GM12875 (cell line): ENCODE measurements around the gene ACP4.
"Not testable (repeated sequence)": the region's sequence is repeated elsewhere in the genome, so short reads cannot be mapped to it uniquely, and the experiment has no call there.

ENCODE experiments used
- H3K4me3 ChIP-seq: one replicate; pipeline ENCODE4 v1.5.1; 2011; ENCODE audit warnings: low read depth, low read length, control low read depth
- TF ChIP-seq, protein P1 (sequence below): IDR thresholded peaks from 2 replicates; pipeline ENCODE4 v1.5.1; 2011; ENCODE audit warnings: low read depth, mild to moderate bottlenecking, control low read depth, inconsistent platforms, low read length, moderate library complexity, borderline replicate concordance; ENCODE audit not compliant: insufficient read depth

Gene ACP4, protein sequence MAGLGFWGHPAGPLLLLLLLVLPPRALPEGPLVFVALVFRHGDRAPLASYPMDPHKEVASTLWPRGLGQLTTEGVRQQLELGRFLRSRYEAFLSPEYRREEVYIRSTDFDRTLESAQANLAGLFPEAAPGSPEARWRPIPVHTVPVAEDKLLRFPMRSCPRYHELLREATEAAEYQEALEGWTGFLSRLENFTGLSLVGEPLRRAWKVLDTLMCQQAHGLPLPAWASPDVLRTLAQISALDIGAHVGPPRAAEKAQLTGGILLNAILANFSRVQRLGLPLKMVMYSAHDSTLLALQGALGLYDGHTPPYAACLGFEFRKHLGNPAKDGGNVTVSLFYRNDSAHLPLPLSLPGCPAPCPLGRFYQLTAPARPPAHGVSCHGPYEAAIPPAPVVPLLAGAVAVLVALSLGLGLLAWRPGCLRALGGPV

DNA sequence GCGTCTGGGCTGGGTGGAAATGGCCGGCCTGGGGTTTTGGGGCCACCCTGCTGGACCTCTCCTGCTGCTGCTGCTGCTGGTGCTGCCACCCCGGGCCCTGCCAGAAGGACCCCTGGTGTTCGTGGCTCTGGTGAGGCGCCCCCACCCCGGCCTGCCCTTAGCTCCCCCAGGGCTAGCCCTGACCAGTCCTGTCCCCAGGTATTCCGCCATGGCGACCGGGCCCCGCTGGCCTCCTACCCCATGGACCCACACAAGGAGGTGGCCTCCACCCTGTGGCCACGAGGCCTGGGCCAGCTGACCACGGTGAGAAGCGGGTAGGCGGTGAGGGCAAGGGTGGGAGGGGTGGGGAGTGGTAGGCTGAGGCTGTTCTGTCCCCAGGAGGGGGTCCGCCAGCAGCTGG, at the start of gene ACP4:
Gene ACP4, plus strand, starts transcription at position 20 of the 400 bp plus-strand sequence. Its CDS starts 0 bp downstream, at position 20.
- TF ChIP-seq, protein P1, sequence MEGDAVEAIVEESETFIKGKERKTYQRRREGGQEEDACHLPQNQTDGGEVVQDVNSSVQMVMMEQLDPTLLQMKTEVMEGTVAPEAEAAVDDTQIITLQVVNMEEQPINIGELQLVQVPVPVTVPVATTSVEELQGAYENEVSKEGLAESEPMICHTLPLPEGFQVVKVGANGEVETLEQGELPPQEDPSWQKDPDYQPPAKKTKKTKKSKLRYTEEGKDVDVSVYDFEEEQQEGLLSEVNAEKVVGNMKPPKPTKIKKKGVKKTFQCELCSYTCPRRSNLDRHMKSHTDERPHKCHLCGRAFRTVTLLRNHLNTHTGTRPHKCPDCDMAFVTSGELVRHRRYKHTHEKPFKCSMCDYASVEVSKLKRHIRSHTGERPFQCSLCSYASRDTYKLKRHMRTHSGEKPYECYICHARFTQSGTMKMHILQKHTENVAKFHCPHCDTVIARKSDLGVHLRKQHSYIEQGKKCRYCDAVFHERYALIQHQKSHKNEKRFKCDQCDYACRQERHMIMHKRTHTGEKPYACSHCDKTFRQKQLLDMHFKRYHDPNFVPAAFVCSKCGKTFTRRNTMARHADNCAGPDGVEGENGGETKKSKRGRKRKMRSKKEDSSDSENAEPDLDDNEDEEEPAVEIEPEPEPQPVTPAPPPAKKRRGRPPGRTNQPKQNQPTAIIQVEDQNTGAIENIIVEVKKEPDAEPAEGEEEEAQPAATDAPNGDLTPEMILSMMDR: no peak
- H3K4me3 ChIP-seq: no peak within 1 kb of the TSS

DNA sequence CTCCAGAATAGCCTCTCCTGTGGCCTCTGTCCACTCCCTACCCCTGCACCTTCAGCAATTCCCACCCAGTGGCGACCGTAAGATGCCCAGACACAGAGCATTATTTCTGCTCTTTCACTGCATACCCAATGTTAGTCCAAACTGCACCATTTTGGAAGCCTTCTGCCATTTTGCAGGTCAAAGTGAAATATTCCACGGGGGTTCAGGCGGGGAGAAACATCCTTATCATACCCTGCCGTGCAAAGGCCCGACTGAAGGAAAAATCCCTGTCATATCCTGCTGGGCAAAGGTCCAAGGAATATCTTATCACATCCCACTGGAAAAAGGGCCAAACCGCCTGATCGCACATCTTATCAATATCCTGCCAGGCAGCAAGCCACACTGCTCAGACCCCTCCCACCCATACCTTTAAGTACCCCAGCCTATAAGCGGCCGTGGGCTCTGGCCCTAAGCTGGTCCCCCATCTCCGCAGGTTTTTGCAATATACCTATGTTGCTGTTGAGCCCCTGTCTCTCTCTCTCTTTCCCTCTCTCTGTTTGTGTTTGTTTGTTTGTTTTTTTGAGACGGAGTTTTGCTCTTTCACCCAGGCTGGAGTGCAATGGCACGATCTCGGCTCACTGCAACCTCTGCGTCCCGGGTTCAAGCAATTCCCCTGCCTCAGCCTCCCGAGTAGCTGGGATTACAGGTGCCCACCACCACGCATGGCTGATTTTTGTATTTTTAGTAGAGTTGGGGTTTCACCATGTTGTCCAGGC, 48.9 kb upstream of the ACP4 start:
- TF ChIP-seq, protein P1: no peak
- H3K4me3 ChIP-seq: no peak overlapping the region

DNA sequence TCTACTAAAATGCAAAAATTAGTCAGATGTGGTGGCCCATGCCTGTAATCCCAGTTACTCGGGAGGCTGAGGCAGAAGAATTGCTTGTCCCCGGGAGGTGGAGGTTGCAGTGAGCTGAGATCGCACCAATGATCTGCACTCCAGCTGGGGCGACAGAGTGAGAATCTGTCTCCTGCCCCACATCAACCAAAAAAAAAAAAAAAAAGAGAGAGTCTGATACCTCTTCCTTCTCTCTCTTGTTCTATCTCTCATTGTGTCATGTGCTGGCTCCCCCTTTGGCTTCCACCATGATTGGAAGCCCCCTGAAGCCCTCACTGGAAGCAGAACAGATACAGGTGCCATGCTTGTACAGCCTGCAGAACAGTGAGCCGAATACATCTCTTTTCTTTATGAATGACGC, 46.7 kb upstream of the ACP4 start:
- no peak overlapping the region for H3K4me3 ChIP-seq
- TF ChIP-seq, protein P1: no peak

DNA sequence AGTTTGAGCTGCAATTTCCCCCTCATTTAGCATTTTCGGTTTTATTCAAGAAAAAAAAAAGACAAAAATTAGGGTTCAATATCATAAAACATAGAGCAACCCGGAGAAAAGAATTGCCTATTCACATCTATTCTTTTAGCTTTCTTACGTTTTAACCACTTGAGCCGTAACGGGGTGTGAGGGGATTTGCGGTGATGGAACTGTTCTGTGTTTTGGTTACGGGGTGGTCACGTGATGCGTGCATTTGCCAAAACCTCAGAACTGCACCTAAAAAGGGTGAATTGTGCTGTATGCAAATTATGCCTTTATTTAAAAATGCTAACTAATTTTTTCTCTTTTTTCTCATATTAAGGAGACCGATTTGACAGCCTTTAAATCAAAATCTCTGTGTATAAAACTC, 45.0 kb upstream of the ACP4 start:
- H3K4me3 ChIP-seq: no peak overlapping the region
- TF ChIP-seq, protein P1: no peak

DNA sequence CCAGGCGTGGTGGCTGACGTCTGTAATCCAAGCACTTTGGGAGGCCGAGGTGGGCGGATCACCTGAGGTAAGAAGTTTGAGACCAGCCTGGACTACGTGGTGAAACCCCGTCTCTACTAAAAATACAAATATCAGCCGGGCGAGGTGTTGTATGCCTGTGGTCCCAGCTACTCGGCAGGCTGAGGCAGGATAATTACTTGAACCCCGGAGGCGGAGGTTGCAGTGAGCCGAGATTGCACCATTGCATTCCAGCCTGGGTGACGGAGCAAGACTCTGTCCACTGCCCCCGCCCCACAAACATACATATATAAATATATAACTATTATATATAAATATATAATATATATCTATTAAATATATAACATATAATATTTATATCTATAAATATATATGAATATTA, 43.1 kb upstream of the ACP4 start:
- H3K4me3 ChIP-seq: not testable (repeated sequence)

DNA sequence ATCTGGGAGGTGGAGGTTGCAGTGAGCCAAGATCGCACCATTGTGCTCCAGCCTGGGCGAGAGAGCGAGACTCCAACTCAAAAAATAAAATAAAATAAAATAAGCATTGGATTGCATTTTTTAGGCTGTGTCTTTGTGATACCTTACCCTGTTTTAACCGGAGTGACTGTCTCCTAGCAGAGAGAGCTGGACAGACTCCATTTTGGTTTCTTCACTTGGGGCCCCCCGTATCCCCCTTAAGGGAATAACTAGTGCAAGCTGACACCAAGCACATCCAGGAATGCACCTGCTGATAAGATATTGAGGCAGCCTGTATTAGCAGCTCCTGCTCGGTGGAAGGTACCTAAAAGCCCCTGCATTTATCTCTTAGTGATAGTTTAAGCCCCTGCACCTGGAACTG, 40.7 kb upstream of the ACP4 start:
- TF ChIP-seq, protein P1: no peak
- H3K4me3 ChIP-seq: no peak overlapping the region

DNA sequence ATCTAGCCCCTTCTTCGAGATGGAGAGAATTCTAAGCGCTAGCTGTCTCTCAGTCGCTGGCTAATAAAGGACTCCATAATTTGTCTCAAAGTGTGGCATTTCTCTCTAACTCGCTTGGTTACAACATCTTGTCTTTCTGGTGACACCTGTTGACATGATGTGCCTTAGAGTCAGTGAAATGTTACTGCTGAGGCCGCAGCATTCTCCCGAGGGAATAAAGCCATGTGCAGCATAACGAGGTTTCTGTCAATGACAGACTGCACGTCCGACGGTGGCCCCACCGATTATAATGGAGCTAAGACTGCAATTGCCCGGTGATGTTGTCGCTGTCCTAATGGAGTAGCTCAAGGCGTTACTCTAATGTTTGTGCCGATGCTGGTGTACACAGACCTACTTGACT, 40.2 kb upstream of the ACP4 start:
- H3K4me3 ChIP-seq: no peak overlapping the region
- TF ChIP-seq, protein P1: no peak
